SK-N-MC (cell line): ENCODE measurements around the gene SEMA5A.
"Not testable (repeated sequence)": the region's sequence is repeated elsewhere in the genome, so short reads cannot be mapped to it uniquely, and the experiment has no call there.

Experiments
- EZH2 ChIP-seq: fragments of 200-600 bp; sonication (generic); IDR thresholded peaks from one replicate; pipeline ENCODE4 v1.6.1; 2017; ENCODE audit warnings: antibody characterized with exemption
- FOXP2 ChIP-seq: optimal IDR thresholded peaks from 2 replicates; pipeline ENCODE3; 2011; ENCODE audit warnings: mild to moderate bottlenecking, moderate library complexity; ENCODE audit not compliant: insufficient read depth; ENCODE audit errors: extremely low read length, control extremely low read depth
- POLR2AphosphoS5 ChIP-seq: IDR thresholded peaks from 2 replicates; pipeline ENCODE4 v1.6.1; 2012; ENCODE audit warnings: mild to moderate bottlenecking, low read depth, low read length, borderline replicate concordance

- not testable (repeated sequence) for TF ChIP-seq POLR2AphosphoS5, EZH2, FOXP2
These were observed 192.8 kb downstream of the SEMA5A start for GRCh38 chr5:9353048-9353447.
